Activated CD8-positive, alpha-beta memory T cell treated with anti-CD3 and anti-CD28 coated beads for 48 hours (primary cell): ENCODE measurements around the gene ERBB4.

Experiments used
- DNase-seq, 3 experiments: peaks; one replicate each; pipeline ENCODE4 v3.0.0-alpha.2; 2020; ENCODE audit warnings: low read depth in 2 of 3, low spot score in 2 of 3

Gene ERBB4

GRCh38 chr2:211498551-211499205, 1039.9 kb downstream of the ERBB4 start:
- no peak for DNase-seq

- DNase-seq = no peak
These were observed 1043.3 kb downstream of the ERBB4 start for GRCh38 chr2:211495339-211495738.

GRCh38 chr2:211494536-211494935, 1044.1 kb downstream of the ERBB4 start:
- DNase-seq = no peak

GRCh38 chr2:211494085-211494484, 1044.5 kb downstream of the ERBB4 start:
- no peak for DNase-seq

- no peak for DNase-seq
These were observed 1050.9 kb downstream of the ERBB4 start for GRCh38 chr2:211487733-211488132.

GRCh38 chr2:211479536-211480150, 1059.0 kb downstream of the ERBB4 start:
- DNase-seq = no peak

GRCh38 chr2:211477537-211478275, 1060.9 kb downstream of the ERBB4 start:
- no peak for DNase-seq

- DNase-seq = no peak
These were observed 1065.5 kb downstream of the ERBB4 start for GRCh38 chr2:211473116-211473515.

GRCh38 chr2:211469664-211470059, 1068.9 kb downstream of the ERBB4 start:
- DNase-seq = no peak

GRCh38 chr2:211468877-211469663, 1069.5 kb downstream of the ERBB4 start:
- no peak for DNase-seq

- no peak for DNase-seq
These were observed 1070.4 kb downstream of the ERBB4 start for GRCh38 chr2:211468217-211468616.

GRCh38 chr2:211463397-211463796, 1075.2 kb downstream of the ERBB4 start:
- no peak for DNase-seq

- DNase-seq = no peak
These were observed 1079.6 kb downstream of the ERBB4 start for GRCh38 chr2:211458974-211459373.

- DNase-seq = no peak
These were observed 1081.3 kb downstream of the ERBB4 start for GRCh38 chr2:211457325-211457724.

- peak in 1 of 3 experiments; percentile 1 for DNase-seq
These were observed 1083.3 kb downstream of the ERBB4 start for GRCh38 chr2:211455216-211455841.

- no peak for DNase-seq
These were observed 1083.9 kb downstream of the ERBB4 start for GRCh38 chr2:211454679-211455078.

- DNase-seq = no peak
These were observed 1085.2 kb downstream of the ERBB4 start for GRCh38 chr2:211453311-211453887.

- no peak for DNase-seq
These were observed 1087.0 kb downstream of the ERBB4 start for GRCh38 chr2:211451642-211452041.

- no peak for DNase-seq
These were observed 1088.8 kb downstream of the ERBB4 start for GRCh38 chr2:211449819-211450218.

- no peak for DNase-seq
These were observed 1091.1 kb downstream of the ERBB4 start for GRCh38 chr2:211447548-211447947.

- no peak for DNase-seq
These were observed 1098.5 kb downstream of the ERBB4 start for GRCh38 chr2:211440107-211440506.
